DMS79 (cell line): ENCODE results near the gene SLC24A5.

ENCODE experiments used
- DNase-seq: peaks from one replicate; lab custom pipeline; 2025; lab: John Stamatoyannopoulos, UW

SLC24A5 gene

GRCh38 chr15:48112242-48112641, 8.5 kb upstream of the SLC24A5 start:
- no peak for DNase-seq

- no peak for DNase-seq
Observed at GRCh38 chr15:48119277-48119676, 1.5 kb upstream of the SLC24A5 start.

GRCh38 chr15:48121849-48122248, 1.1 kb downstream of the SLC24A5 start:
- no peak for DNase-seq

GRCh38 chr15:48126667-48127355, 6.0 kb downstream of the SLC24A5 start:
- DNase-seq, result no peak

- no peak for DNase-seq
Observed at GRCh38 chr15:48131324-48131723, 10.5 kb downstream of the SLC24A5 start.

- no peak for DNase-seq
Observed at GRCh38 chr15:48132874-48133273, 12.1 kb downstream of the SLC24A5 start.

- no peak for DNase-seq
Observed at GRCh38 chr15:48143856-48144255, 23.1 kb downstream of the SLC24A5 start.

- no peak for DNase-seq
Observed at GRCh38 chr15:48144889-48145288, 24.1 kb downstream of the SLC24A5 start.

- DNase-seq, result no peak
Observed at GRCh38 chr15:48145923-48146322, 25.1 kb downstream of the SLC24A5 start.

GRCh38 chr15:48147358-48147757, 26.6 kb downstream of the SLC24A5 start:
- DNase-seq, result no peak

DNA sequence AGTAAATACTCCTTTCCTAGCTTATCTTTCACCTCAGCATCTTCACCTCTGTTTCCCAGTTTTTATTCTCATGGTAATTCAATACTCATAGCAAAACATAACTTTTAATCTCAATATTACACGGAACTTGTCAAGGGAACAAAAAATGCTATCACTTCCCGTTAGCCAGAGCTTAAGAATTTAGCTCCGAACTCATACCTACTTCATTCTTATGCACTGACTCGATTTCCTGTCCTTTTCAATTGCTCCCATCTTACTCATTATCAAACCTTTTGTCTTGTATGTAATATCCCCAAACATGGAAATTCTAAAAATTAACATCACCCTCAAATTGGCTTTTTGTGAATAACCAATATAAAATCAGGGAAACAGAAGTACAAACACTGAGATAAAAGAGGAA, 29.1 kb downstream of the SLC24A5 start:
- DNase-seq, result no peak

GRCh38 chr15:48153526-48153925, 32.7 kb downstream of the SLC24A5 start:
- no peak for DNase-seq

- no peak for DNase-seq
Observed at GRCh38 chr15:48168616-48169015, 47.8 kb downstream of the SLC24A5 start.

- DNase-seq, result no peak
Observed at GRCh38 chr15:48170981-48171380, 50.2 kb downstream of the SLC24A5 start.

DNA sequence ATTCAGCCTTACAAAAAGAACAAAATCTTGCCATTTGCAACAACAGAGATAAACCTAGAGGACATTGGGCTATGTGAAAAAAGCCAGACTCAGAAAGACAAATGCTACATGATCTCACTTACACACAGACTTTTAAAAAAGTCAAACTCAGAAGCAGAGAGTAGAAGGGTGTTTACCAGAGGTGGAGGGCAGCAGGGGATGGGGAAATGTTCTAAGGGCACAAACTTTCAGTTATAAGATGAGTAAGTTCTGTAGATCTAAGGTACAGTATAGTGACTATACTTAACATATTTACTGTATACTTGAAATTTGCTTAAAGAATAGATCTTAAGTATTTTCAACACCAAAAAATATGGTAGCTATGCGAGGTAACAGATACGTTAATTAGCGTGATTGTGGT, 54.3 kb downstream of the SLC24A5 start:
- DNase-seq, result no peak

DNA sequence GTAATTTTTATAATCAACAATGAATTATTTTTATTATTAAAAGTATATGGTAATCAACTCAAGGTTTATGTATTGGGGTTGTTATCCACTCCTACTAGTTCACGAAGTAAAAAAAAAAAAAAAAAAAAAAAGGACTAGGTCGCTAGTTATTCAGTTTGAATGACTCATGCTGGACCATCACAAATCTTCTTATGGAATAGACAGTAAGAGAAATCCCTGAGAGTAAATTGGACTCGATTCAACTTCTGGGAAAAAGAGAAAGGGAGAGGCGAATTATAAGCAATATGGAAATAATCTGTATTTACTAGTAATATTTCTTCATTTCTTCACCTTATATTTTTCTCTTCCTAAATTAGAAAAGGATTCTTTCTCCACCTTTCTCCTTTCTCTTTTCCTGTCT, 55.3 kb downstream of the SLC24A5 start:
- DNase-seq, result no peak

DNA sequence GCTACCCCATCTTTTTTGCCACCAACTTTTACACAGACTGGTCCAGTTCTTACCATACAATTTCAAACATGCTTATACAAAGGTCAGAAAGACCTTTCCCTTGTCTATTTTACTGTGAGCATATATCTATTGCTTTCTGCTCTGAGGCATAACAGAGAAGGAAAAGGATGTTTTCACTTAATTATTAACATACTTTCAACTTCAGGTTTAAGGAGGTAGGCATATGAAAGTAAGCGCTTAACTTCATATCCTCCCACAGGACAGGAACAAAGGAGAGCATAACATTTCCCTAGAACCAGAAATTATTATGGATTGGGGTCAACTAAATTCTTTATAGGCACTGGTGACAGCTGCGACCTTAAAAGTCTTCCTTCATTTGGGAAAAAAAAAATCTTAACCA, 56.2 kb downstream of the SLC24A5 start:
- DNase-seq, result no peak

GRCh38 chr15:48177383-48177765, 56.6 kb downstream of the SLC24A5 start:
- DNase-seq, result peak; percentile 11

- DNase-seq, result peak; percentile 14
Observed at GRCh38 chr15:48177766-48178647, 57.2 kb downstream of the SLC24A5 start, which contains the start of gene MYEF2. MYEF2 (minus strand) TSS chr15:48178295; CDS start chr15:48178237, 58 bp downstream.

DNA sequence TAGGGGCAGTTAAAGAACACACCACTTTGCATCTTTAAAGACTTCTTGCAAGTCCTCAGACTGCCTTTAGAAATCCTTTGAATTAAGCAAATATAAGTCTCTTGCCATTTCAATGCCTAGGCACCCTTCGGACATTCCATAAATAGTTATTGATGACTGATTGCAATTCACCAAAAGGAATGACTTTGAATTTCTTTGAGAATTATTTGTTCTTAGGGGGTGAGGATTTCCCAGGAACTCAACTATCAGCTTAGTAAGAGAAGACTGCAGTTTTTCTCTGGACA, 57.8 kb downstream of the SLC24A5 start:
- DNase-seq, result no peak

DNA sequence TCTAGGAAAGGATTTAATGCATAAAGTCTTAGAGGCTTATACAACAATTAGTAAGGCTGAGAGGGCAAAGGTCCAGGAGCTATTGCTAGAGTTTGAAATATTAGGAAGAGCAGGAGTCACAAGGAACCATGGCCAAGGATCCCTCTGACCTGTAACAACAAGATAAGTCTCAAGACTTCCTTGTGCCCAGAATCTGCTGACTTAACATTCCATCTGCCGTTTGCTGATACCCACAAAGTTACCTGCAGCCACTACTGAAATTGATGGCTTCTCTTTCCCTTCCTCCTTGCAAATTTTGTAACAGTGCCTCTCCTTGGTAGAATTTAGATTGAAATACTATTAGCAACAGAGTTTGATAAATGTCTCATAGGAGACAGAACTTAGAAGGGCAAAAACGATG, 62.0 kb downstream of the SLC24A5 start:
- DNase-seq, result no peak

DNA sequence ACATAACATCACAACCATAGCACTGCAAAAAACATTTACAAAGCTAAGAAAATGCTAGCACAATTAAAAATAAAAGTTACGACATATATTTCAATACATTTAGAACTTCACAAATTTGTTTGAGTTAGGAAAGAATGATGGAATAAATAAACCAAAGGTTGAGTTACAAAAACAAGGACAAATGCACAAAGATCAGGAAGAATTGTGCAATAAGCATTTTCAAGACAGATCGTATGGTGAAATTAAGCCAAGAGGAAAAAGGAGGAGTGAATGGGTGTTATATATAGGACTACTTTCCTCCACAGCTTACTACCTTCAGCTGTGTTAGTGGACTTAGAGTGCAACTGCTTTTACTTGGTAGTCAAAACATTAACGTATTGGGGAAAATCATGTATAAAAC, 64.7 kb downstream of the SLC24A5 start:
- DNase-seq, result no peak

- no peak for DNase-seq
Observed at GRCh38 chr15:48186271-48186670, 65.5 kb downstream of the SLC24A5 start.
